HG02981 (cell line): ENCODE results near the gene SLCO1C1.
"Not testable (repeated sequence)": the region's sequence is repeated elsewhere in the genome, so short reads cannot be mapped to it uniquely, and the experiment has no call there.

Experiments used
- ATAC-seq: cut with Tn5 transposase; IDR thresholded peaks from one replicate; pipeline ENCODE4 v1.9.1; 2021; ENCODE audit warnings: mild to moderate bottlenecking, moderate library complexity; ENCODE audit not compliant: unreplicated experiment

Gene SLCO1C1, protein sequence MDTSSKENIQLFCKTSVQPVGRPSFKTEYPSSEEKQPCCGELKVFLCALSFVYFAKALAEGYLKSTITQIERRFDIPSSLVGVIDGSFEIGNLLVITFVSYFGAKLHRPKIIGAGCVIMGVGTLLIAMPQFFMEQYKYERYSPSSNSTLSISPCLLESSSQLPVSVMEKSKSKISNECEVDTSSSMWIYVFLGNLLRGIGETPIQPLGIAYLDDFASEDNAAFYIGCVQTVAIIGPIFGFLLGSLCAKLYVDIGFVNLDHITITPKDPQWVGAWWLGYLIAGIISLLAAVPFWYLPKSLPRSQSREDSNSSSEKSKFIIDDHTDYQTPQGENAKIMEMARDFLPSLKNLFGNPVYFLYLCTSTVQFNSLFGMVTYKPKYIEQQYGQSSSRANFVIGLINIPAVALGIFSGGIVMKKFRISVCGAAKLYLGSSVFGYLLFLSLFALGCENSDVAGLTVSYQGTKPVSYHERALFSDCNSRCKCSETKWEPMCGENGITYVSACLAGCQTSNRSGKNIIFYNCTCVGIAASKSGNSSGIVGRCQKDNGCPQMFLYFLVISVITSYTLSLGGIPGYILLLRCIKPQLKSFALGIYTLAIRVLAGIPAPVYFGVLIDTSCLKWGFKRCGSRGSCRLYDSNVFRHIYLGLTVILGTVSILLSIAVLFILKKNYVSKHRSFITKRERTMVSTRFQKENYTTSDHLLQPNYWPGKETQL

DNA sequence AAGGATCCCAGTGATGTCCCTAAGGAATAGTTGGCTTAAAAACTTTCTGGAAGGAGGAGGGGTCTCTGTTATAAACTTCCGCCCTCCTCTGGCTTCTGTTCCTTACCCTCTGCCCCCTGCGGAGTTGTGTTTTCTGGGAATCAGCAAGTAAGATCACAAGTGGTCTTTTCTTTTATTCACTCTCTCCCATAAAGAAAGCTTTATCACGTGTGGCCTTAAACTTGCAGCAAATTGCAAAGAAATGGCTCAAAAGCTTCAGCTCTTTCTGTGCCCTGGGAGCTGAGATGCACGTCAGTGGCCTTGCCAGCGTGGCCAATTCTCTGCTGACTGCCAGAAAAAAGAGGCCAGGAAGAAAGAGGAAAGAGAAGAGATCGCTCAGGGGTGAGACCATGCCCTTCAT lies at the start of gene SLCO1C1:
Gene SLCO1C1, plus strand, starts transcription at position 101 of the 400 bp plus-strand sequence. CDS start 4,245 bp downstream, outside the sequence.
- ATAC-seq, result no peak

DNA sequence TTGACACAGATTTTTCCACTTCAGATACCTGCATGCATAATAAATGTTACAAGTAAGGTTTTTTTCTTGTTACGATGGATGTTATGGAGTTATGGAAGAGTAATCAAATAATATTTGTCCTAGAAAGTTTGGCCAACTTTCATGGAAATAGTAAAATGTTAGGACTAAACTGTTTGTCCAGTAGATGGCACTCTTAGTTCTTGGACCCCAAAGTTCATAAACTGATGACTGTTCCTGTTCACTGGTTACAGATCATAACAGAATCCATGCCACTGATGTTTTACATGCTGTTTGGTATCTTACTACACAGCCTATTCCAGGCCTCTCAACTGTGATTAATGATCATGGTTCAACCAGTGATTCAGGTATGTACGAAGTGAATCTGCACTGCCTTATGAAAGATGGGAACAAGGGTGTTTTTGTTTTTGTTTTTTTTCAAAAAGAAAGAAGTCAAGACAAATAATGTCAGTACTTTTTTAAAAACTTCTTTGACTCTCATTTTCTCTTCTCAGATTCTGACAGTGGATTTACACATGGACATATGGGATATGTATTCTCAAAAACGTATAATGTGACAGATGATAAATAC lies 48.8 kb upstream of the SLCO1C1 start:
- ATAC-seq, result no peak

DNA sequence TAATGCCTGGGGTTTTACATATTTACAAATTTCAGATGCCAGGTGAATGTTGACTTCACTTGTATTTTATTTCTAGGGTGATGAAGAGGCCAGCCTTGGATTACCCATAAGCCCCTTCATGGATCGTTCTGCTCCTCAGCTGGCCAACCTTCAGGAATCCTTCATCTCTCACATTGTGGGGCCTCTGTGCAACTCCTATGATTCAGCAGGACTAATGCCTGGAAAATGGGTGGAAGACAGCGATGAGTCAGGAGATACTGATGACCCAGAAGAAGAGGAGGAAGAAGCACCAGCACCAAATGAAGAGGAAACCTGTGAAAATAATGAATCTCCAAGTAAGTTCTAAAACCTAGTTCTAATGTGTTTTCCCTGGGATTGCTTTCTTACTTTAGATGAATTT lies 41.3 kb upstream of the SLCO1C1 start:
- ATAC-seq, result no peak

- ATAC-seq, result no peak
These were observed 38.5 kb upstream of the SLCO1C1 start for GRCh38 chr12:20656600-20656999.

- ATAC-seq, result no peak
These were observed 37.6 kb upstream of the SLCO1C1 start for GRCh38 chr12:20657496-20657895.

GRCh38 chr12:20681334-20681733 lies 13.8 kb upstream of the SLCO1C1 start:
- no peak for ATAC-seq

DNA sequence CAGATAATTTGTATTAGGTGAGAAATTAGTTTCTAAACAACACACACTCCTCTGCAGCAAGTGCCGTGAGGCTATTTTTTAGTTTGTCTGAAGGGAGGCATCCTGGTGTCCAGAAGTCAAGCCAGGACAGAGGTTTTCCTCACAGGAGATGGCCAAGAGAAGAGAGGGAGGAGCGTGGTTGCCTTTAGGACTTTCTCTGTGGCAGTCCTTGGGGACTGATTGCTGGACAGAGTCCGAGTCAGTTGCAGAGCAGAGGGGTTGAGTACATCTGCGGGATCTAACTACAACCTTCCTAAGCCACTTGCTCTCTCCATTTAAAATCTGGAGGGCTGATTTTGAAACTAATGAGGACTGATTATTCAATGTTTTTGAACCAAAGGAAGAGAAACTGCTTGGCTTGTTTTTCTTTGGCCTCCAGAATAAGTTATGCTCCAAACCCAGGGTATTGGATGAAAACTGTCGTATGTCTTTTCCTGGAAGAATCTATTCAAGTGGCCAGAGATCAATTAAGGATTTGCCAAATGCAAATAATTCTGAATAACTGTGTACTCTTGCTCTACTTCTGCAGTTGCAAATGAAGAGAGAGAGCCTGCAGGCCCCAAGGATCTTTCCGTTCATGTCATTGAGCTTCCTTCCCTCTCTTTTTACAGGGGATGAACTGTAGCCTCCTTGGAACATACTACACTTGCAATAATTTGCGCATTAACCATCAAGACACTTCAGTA lies 1.2 kb downstream of the SLCO1C1 start:
- ATAC-seq, result no peak

GRCh38 chr12:20701106-20701505 lies 6.0 kb downstream of the SLCO1C1 start:
- ATAC-seq, result no peak

- no peak for ATAC-seq
These were observed 9.7 kb downstream of the SLCO1C1 start for GRCh38 chr12:20704860-20705259.

DNA sequence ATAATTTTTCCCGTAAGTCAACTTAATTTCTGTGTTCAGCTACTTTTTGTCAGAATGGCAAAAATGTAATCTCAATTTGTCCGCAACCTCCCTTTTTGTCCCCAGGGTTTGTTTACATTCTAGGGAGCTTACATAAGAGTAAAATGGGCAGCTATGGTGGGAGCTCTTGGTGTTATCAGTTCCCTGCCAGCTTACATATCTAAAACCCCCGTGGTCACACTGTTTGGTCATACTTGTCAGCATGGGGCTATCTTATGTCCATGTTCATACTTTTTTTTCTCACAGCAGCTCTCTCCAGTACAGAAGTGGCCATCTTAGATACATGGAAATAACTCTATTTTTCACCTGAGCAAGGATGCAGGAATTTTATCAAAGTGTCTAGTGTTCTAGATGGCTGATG lies 16.7 kb downstream of the SLCO1C1 start:
- ATAC-seq, result no peak

- ATAC-seq, result no peak
These were observed 20.9 kb downstream of the SLCO1C1 start for GRCh38 chr12:20716037-20716436.

DNA sequence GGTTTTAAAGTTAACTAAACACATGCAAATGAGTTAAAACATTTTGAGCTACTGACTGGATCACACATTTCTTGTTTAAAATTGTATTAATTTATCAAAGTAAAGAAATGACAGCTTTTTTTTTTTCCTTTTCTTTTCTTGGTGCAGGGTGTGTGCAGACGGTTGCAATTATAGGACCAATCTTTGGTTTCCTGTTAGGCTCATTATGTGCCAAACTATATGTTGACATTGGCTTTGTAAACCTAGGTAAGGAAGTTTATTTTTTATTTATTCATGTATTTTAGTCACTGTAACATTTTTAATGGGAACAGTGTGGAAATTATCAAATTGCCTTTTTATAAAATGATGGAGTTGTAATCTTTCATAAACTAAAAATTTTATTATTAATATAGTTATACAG lies 21.9 kb downstream of the SLCO1C1 start:
- no peak for ATAC-seq

- no peak for ATAC-seq
These were observed 23.2 kb downstream of the SLCO1C1 start for GRCh38 chr12:20718294-20718693.

- ATAC-seq, result no peak
These were observed 27.0 kb downstream of the SLCO1C1 start for GRCh38 chr12:20722142-20722541.

DNA sequence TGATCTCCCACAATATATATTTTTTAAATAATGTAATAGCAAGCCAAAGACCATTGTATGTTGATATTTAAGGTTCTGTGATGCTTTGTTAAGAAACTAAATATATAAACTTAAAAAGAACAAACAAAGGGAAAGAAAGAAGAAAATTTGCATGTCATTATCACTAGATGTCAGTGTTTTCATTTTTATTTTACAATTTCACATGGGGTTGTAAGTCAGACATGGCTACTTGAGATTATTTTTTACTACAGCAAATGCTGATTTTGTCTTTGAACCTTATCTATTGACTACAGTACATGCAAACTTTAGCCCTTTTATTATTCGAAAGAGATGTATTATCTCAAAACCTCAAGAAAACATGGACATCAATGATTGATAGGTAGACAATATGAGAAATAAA lies 36.1 kb downstream of the SLCO1C1 start:
- no peak for ATAC-seq

GRCh38 chr12:20740972-20741371 lies 45.8 kb downstream of the SLCO1C1 start:
- no peak for ATAC-seq

DNA sequence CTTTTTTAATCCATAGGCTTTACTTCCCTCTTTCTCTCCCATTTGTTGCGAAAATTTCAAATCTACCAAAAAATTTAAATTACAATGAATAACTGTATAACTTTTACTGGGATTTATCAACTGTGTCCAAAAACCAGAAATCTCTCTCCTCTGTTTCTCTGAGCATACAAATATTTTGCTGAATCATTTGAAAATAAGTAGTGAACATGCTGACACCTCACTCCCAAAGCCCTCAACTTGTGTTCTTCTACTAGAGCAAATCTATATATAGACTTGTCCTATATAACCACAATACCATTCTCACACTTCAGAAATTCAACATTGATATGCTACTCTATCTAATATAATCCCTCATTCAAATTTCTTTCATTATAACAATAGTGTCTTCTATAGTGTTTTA lies 53.1 kb downstream of the SLCO1C1 start:
- no peak for ATAC-seq

DNA sequence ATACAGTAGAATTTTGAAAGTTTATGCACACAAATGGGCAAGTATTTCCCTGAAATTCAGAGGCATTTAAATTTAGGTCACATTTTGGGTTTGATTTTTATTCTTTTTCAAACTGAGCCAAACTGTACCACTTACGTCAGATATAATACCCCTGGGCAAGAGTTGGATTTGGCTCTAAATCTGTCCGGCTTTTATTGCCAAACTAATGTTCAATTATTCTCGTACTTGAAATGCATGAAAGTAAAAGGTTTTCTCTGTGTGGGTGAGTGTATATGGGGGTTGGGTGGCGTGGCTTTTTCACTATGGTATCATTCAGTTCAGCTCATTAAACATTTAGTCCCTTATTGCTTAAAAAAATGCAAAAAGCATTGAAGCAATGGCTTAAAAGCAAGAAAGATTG lies 55.9 kb downstream of the SLCO1C1 start:
- no peak for ATAC-seq

- no peak for ATAC-seq
These were observed 82.3 kb downstream of the SLCO1C1 start for GRCh38 chr12:20777420-20777819.

- no peak for ATAC-seq
These were observed 83.8 kb downstream of the SLCO1C1 start for GRCh38 chr12:20778969-20779368.

- ATAC-seq, result not testable (repeated sequence)
These were observed 84.8 kb downstream of the SLCO1C1 start for GRCh38 chr12:20779971-20780370.
